Stimulated activated CD8-positive, alpha-beta memory T cell treated with anti-CD3 and anti-CD28 coated beads, Interleukin-2, amount 100 ng/mL, for 48 hours (primary cell): ENCODE data around the gene UNC93B1.

Experiments
- DNase-seq, 2 donors: peaks; one replicate each; pipeline ENCODE4 v3.0.0-alpha.2; 2020; ENCODE audit warnings: low read depth in 2 of 2

The UNC93B1 gene

GRCh38 chr11:68040101-68040956 is 36.4 kb upstream of the UNC93B1 start:
- no peak for DNase-seq

GRCh38 chr11:68039526-68040086 is 35.7 kb upstream of the UNC93B1 start:
- no peak for DNase-seq

DNA sequence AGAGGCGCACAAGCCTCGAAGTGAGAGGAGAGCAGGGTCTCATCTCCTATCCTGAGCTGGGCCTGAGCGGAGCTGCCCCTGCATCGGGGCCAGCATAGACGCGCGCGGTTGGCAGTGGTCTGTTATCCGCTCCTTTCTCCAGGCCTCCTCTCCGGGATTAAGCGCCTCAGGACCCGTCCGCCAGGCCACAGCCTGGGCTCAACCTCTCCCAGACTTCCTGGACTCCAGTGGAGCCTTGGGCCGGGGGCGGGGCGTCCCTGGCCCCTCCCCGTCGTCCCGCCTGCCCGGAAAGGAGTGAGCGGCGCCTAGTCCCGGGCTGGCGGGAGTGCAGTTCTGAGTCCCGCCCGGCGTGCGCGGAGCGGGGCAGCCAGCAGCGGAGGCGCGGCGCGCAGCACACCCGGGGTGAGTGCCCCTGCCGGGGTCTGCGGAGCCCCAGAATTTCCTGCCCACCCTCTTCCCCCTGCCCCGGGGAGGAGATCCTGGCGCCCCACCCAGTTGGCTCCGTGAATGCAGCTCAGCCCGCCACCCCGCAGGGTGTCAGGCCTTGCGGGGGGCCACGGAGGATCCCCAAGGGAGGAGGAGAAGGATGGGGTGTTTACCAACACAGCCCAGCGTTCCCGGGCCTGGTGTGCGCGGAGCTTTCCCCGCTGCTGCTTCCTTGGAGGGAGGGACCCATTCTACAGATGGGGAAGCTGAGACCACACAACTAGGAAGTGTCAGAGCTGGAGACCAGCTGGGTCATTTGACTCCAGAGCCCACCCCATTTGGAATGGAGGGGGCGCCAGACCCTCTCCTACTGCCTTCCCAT is 35.0 kb upstream of the UNC93B1 start, which contains the start of gene TCIRG1:
TCIRG1 (plus strand) TSS at position 308 of the 808 bp plus-strand sequence. CDS start 2,247 bp downstream, outside the sequence.
- DNase-seq: peak; percentile 56 to 67

GRCh38 chr11:68038226-68038717 is 34.4 kb upstream of the UNC93B1 start:
- no peak for DNase-seq

DNA sequence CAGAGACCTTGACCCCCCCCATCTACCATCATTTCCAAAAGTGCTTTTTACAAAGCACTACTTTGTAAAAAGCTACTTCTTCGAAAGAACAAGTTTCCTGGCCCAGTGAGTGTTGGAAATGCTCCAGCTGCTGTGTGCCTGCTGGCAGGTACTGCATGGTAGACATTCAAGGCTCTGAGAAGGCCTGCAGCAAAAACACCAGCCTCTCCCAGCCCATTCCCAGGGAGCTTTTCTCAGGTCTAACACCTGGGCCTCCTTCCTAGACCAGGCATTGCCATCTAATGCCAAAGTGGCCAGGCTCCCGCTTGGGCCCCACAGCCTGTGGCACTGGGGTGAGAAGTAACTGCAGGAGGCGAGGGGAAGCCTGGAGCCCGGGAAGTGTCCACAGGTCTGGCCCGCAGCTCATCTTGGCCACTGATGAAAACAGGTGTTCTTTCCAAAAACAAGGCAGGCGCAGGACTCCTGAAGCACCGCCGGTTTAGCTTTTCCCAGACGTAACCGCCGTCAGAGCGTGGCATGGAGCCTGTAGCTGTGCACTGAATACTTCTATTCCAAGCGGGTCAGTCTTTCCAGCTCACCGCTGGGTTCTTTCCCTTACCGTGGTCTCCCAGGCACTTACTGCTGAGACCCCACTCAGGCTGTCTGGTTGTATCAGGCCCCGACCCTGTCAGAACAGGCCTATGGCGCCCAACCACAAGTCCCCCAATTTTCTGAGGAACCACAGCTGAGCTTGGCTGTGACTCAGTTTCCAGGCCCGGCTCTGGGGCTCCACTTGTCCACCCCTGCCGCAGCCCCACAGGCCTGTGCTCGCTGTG is 33.7 kb upstream of the UNC93B1 start:
- DNase-seq: no peak

DNA sequence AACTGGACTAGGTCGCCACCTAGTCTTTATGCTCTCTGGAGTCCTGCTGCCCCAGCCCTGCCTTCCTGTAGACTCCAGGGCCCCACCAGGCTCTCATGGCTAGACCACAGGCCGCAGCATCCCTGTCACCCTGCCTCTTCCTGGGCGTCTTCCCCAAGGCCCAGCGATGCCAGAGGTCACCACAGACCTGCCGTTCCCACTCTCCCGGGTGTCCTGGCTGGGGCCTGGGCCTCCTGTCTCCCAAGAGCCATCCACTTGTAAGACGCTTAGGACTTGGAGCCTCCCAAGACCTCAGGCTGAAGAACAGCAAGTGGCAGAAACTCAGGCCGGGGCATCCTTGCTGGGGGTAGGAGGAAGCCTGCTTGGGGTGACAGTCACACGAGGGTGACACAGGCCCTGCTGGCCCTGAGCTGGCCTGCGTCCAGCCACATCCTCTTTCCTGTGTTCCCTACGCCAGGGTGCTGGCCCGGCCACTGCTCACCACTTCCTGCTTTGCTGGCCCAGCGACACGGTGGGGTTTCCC is 32.9 kb upstream of the UNC93B1 start:
- DNase-seq: no peak

DNA sequence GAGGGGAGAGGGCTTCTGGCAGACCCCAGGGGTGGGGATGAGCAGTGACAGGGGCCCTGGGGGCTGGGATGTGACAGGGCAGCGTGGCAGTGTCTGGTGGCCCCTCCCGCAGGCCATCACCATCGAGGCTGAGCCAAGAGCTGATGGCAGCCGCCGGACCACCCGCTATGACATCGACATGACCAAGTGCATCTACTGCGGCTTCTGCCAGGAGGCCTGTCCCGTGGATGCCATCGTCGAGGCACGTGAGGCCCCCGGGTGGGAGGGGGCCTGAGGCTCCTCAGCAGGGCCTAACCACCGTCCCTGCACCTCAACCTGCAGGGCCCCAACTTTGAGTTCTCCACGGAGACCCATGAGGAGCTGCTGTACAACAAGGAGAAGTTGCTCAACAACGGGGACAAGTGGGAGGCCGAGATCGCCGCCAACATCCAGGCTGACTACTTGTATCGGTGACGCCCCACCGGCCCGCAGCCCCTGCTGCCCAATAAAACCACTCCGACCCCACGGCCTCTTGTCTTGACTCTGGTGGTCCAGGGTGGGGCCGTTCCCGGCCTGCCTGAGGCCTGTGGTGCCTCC is 32.3 kb upstream of the UNC93B1 start:
- DNase-seq: no peak

- DNase-seq: no peak
Observed at GRCh38 chr11:68035266-68035876, 31.5 kb upstream of the UNC93B1 start.

DNA sequence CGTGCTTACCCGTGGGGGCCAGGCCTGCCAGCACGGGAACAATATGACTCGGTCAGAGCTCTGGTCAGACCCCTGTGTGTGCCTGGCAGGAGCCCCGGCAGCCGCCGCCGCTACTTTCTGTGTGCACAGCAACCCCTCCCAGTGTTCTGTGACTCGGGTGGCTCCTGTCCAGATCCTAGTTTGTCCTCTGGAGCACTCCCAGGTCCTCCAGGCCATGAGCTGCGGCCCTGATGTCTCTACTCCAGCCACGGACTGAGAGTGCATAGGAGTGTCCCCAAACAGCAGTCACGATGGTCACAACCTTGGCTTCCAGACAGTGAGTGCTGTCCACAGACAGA is 29.8 kb upstream of the UNC93B1 start:
- DNase-seq: no peak

GRCh38 chr11:68032997-68033707 is 29.3 kb upstream of the UNC93B1 start:
- DNase-seq: no peak

GRCh38 chr11:68032003-68032402 is 28.1 kb upstream of the UNC93B1 start:
- DNase-seq: no peak

GRCh38 chr11:68031144-68031464 is 27.2 kb upstream of the UNC93B1 start:
- no peak for DNase-seq

- DNase-seq: peak; percentile 90 to 95
Observed at GRCh38 chr11:68030318-68031143, 26.6 kb upstream of the UNC93B1 start, which contains the start of gene NDUFS8. TSS of gene NDUFS8 (plus strand) at chr11:68030681. CDS start at chr11:68032152, 1,471 bp downstream.

DNA sequence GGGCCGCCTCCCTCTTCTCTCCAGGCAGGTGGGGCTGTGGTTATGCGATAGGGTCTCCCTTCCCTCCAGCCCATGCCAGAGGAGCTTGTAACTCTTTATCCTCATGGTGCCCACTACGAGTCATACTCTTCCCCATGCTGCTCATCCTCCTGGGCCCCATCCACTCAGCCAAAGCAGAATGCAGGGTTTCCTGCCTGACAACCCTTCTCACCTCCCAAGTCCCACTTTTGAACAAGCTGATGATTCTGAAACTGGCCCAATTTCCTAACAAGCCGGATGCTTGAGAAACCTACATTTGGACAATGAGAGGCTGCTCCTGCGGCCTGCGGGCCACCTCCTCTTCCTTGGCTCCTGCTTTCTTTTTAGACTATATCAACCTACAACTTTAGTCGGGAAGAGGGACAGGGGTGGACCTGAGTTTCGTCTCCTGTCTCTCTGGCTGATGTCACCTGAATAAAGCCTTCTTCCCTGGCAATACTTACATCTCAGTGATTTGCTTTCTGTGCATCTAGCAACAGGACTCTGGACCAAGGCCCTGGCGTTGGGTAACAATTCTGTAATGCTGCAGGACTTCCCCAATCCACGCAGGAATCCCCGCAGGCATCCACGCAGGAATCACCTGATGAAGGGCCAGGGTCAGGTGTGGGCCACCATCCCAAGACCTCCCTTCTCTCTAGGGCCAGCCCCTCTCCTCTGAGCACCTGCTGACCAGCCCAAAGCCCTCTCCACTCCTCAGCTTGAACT is 25.1 kb upstream of the UNC93B1 start:
- DNase-seq: no peak

DNA sequence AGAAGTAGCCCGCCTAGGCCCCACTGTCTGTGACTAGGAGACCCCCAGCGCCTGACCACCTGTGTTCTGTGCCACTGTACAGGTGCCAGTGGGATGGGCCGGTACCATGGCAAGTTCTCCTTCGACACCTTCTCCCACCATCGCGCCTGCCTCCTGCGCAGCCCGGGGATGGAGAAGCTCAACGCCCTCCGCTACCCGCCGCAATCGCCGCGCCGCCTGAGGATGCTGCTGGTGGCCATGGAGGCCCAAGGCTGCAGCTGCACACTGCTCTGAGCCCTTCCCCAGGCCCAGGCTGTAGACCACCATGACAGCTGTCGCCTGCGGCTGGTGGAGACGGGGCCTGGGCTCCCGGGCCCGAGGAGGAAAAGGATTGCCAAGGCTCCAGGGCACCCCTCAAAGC is 23.8 kb upstream of the UNC93B1 start:
- no peak for DNase-seq

GRCh38 chr11:68026391-68027105 is 22.7 kb upstream of the UNC93B1 start:
- DNase-seq: no peak

DNA sequence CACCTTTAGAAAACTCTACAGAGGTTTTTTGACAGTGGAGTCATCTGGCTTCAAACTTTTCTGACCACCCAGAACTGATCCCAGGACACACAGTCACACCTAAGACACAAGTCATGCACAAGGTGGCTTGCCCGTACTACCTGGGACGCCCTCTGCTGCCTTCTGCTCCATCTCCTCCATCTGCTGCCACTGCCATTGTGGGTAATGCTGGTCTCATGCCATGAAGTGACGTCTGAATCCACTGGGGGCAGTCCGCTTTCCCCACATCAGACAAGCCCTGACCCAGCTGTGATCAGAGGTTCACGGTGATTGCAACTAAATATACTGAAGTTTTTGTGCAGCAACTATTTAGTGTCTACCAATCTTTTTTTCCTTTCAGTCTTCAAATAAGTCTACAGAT is 21.1 kb upstream of the UNC93B1 start:
- DNase-seq: no peak

DNA sequence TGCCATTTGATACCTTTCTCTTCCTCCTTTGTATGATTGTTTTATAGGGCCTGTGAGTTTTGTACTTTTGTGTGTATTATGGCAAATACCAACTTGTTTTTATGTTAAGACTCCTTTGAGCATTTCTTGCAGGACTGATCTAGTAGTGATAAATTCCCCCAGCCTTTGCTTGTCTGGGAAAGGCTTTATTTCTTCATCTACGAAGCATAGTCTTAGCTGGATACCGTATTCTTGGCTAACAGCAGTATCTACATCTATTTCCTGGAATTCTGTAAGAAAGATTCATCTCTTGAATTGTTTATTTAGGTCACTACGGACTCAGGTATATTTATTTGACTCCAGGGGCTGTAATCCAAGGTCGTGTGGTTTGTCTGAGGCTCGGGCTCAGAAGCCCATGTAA is 20.6 kb upstream of the UNC93B1 start:
- no peak for DNase-seq
